H9 (cell line): ENCODE results near the gene ZFPM1. TPM values are rescaled to one million over a fixed set of nuclear protein-coding genes. Genes with fewer than 3 reads are reported as not detected.

ENCODE experiments used
- DNase-seq: peaks from one replicate; pipeline ENCODE4 v3.0.0-alpha.2; 2017
- H2AFZ ChIP-seq: one replicate; pipeline ENCODE4 v1.6.1; 2013; ENCODE audit warnings: mild to moderate bottlenecking, low read length, control low read depth, moderate library complexity
- H2AK5ac ChIP-seq: 2 replicates; pipeline ENCODE4 v1.6.1; 2013; ENCODE audit warnings: low read length, control low read depth, mixed read lengths; ENCODE audit not compliant: insufficient read length
- H2BK120ac ChIP-seq: one replicate; pipeline ENCODE4 v1.6.1; 2013; ENCODE audit warnings: low read depth, mild to moderate bottlenecking, low read length, control low read depth, inconsistent platforms; ENCODE audit not compliant: poor library complexity, severe bottlenecking
- H2BK12ac ChIP-seq: 2 replicates; pipeline ENCODE4 v1.6.1; 2013; ENCODE audit warnings: low read length, control low read depth, mixed read lengths, low read depth; ENCODE audit not compliant: insufficient read length
- H2BK15ac ChIP-seq: 2 replicates; pipeline ENCODE4 v1.6.1; 2013; ENCODE audit warnings: low read depth, low read length, control low read depth
- H2BK20ac ChIP-seq: one replicate; pipeline ENCODE4 v1.6.1; 2013; ENCODE audit warnings: low read depth, mild to moderate bottlenecking, low read length, control low read depth, inconsistent platforms; ENCODE audit not compliant: poor library complexity, severe bottlenecking
- H2BK5ac ChIP-seq: 2 replicates; pipeline ENCODE4 v1.6.1; 2013; ENCODE audit warnings: low read length, control low read depth, mixed read lengths; ENCODE audit not compliant: insufficient read length
- H3K14ac ChIP-seq: 2 replicates; pipeline ENCODE4 v1.6.1; 2013; ENCODE audit warnings: low read length, control low read depth; ENCODE audit not compliant: insufficient read depth
- H3K18ac ChIP-seq: 2 replicates; pipeline ENCODE4 v1.6.1; 2013; ENCODE audit warnings: low read depth, mild to moderate bottlenecking, mixed read lengths, low read length, control low read depth; ENCODE audit not compliant: insufficient read length
- H3K23ac ChIP-seq: 2 replicates; pipeline ENCODE4 v1.6.1; 2013; ENCODE audit warnings: low read length, control low read depth, mixed read lengths, low read depth; ENCODE audit not compliant: insufficient read length
- H3K23me2 ChIP-seq: 2 replicates; pipeline ENCODE4 v1.6.1; 2013; ENCODE audit warnings: low read depth, mild to moderate bottlenecking, mixed read lengths, low read length, control low read depth; ENCODE audit not compliant: insufficient read length, poor library complexity, severe bottlenecking
- H3K27ac ChIP-seq: 2 replicates; pipeline ENCODE4 v1.5.1; 2013; ENCODE audit warnings: low read length, control low read depth, mixed read lengths, low read depth; ENCODE audit not compliant: insufficient read length
- H3K27me3 ChIP-seq: 2 replicates; pipeline ENCODE4 v1.6.1; 2013; ENCODE audit warnings: low read length, control low read depth, inconsistent platforms; ENCODE audit not compliant: insufficient read depth
- H3K4ac ChIP-seq: 2 replicates; pipeline ENCODE4 v1.6.1; 2013; ENCODE audit warnings: low read depth, mild to moderate bottlenecking, control low read depth, inconsistent platforms, low read length, moderate library complexity
- H3K4me1 ChIP-seq: 2 replicates; pipeline ENCODE4 v1.6.1; 2013; ENCODE audit warnings: low read length, control low read depth, inconsistent platforms; ENCODE audit not compliant: insufficient read depth
- H3K4me2 ChIP-seq: 2 replicates; pipeline ENCODE4 v1.6.1; 2013; ENCODE audit warnings: low read length, control low read depth, mixed read lengths; ENCODE audit not compliant: insufficient read length, insufficient read depth
- H3K56ac ChIP-seq: 2 replicates; pipeline ENCODE4 v1.6.1; 2013; ENCODE audit warnings: low read depth, mild to moderate bottlenecking, mixed read lengths, low read length, control low read depth; ENCODE audit not compliant: insufficient read length
- H3K79me1 ChIP-seq: 2 replicates; pipeline ENCODE4 v1.6.1; 2013; ENCODE audit warnings: low read depth, mild to moderate bottlenecking, moderate library complexity, low read length, control low read depth, inconsistent platforms; ENCODE audit not compliant: insufficient read depth, poor library complexity, severe bottlenecking
- H3K79me2 ChIP-seq: 2 replicates; pipeline ENCODE4 v1.6.1; 2013; ENCODE audit warnings: low read length, control low read depth, inconsistent platforms; ENCODE audit not compliant: insufficient read depth
- H3K9ac ChIP-seq: 2 replicates; pipeline ENCODE4 v1.6.1; 2013; ENCODE audit warnings: low read length, control low read depth, mixed read lengths; ENCODE audit not compliant: insufficient read length; ENCODE audit errors: extremely low read depth
- H3K9me3 ChIP-seq: one replicate; pipeline ENCODE4 v1.6.1; 2013; ENCODE audit warnings: low read depth, low read length, inconsistent platforms; ENCODE audit not compliant: control insufficient read depth
- H3T11ph ChIP-seq: one replicate; pipeline ENCODE4 v1.6.1; 2013; ENCODE audit warnings: mild to moderate bottlenecking, low read length, control low read depth, inconsistent platforms
- H4K20me1 ChIP-seq: one replicate; pipeline ENCODE4 v1.6.1; 2013; ENCODE audit not compliant: control insufficient read depth, insufficient read length, insufficient read depth
- H4K5ac ChIP-seq: 2 replicates; pipeline ENCODE4 v1.6.1; 2013; ENCODE audit warnings: low read depth, mild to moderate bottlenecking, mixed read lengths, low read length, control low read depth; ENCODE audit not compliant: insufficient read length
- H4K8ac ChIP-seq: replicated peaks from 2 replicates; pipeline ENCODE4 v1.6.1; 2013; ENCODE audit warnings: low read length, control low read depth, mixed read lengths, low read depth; ENCODE audit not compliant: insufficient read length
- H4K91ac ChIP-seq: 2 replicates; pipeline ENCODE4 v1.6.1; 2013; ENCODE audit warnings: low read depth, mild to moderate bottlenecking, moderate library complexity, mixed read lengths, low read length, control low read depth; ENCODE audit not compliant: insufficient read length
- H3K27ac Mint-ChIP-seq, 3 experiments: 2 replicates in 2 of 3; 3 replicates in 1 of 3; pipeline ENCODE4 v1.8.0; 2020 to 2021; ENCODE audit warnings: mixed read lengths in 3 of 3, mild to moderate bottlenecking in 1 of 3, moderate library complexity in 1 of 3
- H3K27me3 Mint-ChIP-seq: 2 replicates; pipeline ENCODE4 v1.8.0; 2021; ENCODE audit warnings: low read depth, mild to moderate bottlenecking, moderate library complexity, mixed read lengths
- H3K36me3 Mint-ChIP-seq, 3 experiments: 2 replicates in 2 of 3; 3 replicates in 1 of 3; pipeline ENCODE4 v1.8.0; 2020 to 2021; ENCODE audit warnings: low read depth in 3 of 3, mixed read lengths in 3 of 3; ENCODE audit not compliant: insufficient read depth in 1 of 3
- H3K4me1 Mint-ChIP-seq, 2 experiments: 2 replicates each; pipeline ENCODE4 v1.8.0; 2020; ENCODE audit warnings: mixed read lengths in 2 of 2
- H3K4me3 Mint-ChIP-seq, 2 experiments: 2 replicates in 1 of 2; 3 replicates in 1 of 2; pipeline ENCODE4 v1.8.0; 2020 to 2021; ENCODE audit warnings: mild to moderate bottlenecking in 2 of 2, mixed read lengths in 2 of 2, moderate library complexity in 1 of 2
- H3K9me3 Mint-ChIP-seq, 2 experiments: 2 replicates in 1 of 2; 3 replicates in 1 of 2; pipeline ENCODE4 v1.8.0; 2020; ENCODE audit warnings: mild to moderate bottlenecking in 2 of 2, mixed read lengths in 2 of 2, moderate library complexity in 1 of 2
- WGBS: extraction: QIAGEN DNeasy Blood & Tissue Kit; methylation state at CpG from one replicate; pipeline ENCODE4 v1.1.7; 2013; ENCODE audit warnings: missing lambda C conversion rate, low lambda C conversion rate, mixed read lengths; ENCODE audit not compliant: insufficient read length; ENCODE audit errors: extremely low coverage; 5-methylcytosine and 5-hydroxymethylcytosine counted together
- total RNA-seq: library from RNA; stranded (reverse); gene quantifications from 2 replicates; pipeline ENCODE4 v1.2.1, GENCODE V29; 2021
- TF ChIP-seq, protein P1 (sequence below): fragments of 200-600 bp; sonication (generic); conservative IDR thresholded peaks from 3 replicates; pipeline ENCODE4 v1.8.0; 2021; ENCODE audit warnings: antibody characterized with exemption, mild to moderate bottlenecking

ZFPM1 gene
- total RNA-seq, 1 experiment from 2014 or later = 3.6 TPM

DNA sequence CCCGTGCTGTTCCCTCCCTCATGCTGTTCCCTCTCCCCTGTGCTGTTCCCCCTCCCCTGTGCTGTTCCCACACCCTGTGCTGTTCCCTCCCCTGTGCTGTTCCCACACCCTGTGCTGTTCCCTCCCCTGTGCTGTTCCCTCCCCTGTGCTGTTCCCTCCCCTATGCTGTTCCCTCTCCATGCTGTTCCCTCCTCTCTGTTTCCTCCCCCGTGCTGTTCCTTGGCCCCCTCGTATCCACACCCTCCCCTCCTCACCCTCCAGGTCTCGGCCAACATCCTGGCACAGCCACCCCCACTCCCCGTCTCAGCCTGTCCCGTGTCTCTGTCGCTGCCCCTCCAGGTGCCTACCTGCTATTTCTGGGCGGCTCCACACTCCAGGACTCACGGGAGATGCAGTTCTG lies 68.6 kb downstream of the ZFPM1 start:
- no peaks in the 10 kb centered on the region for H3K23me2 ChIP-seq
- no peaks in the 10 kb centered on the region for H3K79me1 ChIP-seq
- TF ChIP-seq, protein P1, sequence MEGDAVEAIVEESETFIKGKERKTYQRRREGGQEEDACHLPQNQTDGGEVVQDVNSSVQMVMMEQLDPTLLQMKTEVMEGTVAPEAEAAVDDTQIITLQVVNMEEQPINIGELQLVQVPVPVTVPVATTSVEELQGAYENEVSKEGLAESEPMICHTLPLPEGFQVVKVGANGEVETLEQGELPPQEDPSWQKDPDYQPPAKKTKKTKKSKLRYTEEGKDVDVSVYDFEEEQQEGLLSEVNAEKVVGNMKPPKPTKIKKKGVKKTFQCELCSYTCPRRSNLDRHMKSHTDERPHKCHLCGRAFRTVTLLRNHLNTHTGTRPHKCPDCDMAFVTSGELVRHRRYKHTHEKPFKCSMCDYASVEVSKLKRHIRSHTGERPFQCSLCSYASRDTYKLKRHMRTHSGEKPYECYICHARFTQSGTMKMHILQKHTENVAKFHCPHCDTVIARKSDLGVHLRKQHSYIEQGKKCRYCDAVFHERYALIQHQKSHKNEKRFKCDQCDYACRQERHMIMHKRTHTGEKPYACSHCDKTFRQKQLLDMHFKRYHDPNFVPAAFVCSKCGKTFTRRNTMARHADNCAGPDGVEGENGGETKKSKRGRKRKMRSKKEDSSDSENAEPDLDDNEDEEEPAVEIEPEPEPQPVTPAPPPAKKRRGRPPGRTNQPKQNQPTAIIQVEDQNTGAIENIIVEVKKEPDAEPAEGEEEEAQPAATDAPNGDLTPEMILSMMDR = no peak
- peaks cover 10 to 24% of the 10 kb centered on the region in 2 experiments; a peak in 3 of 5 replicates for H3K9me3 Mint-ChIP-seq
- no peaks in the 10 kb centered on the region for H4K20me1 ChIP-seq
- H3K4me3 Mint-ChIP-seq = no peak overlapping the region
- no peak overlapping the region for H2BK20ac ChIP-seq
- H3K27ac ChIP-seq = no peak overlapping the region
- H3K4me2 ChIP-seq = no peak overlapping the region
- peak overlapping the region in 1 of 3 experiments; percentile 72; a peak in 1 of 7 replicates for H3K27ac Mint-ChIP-seq
- H3K4me1 Mint-ChIP-seq = peaks cover 0 to 3% of the 10 kb centered on the region in 2 experiments; a peak in 2 of 4 replicates
- H3K27me3 Mint-ChIP-seq = peaks cover 5% of the 10 kb centered on the region
- H3K36me3 Mint-ChIP-seq = peaks cover 13 to 20% (median 13%) of the 10 kb centered on the region in 3 experiments; a peak in 5 of 7 replicates
- no peak overlapping the region for H2BK120ac ChIP-seq
- no peak overlapping the region for H4K8ac ChIP-seq
- DNase-seq = no peak
- no peak overlapping the region for H3T11ph ChIP-seq
- H3K14ac ChIP-seq = no peak overlapping the region
- WGBS = no CpG with 5 or more reads among the region's 9 CpGs
- no peak overlapping the region for H4K5ac ChIP-seq
- no peaks in the 10 kb centered on the region for H3K4me1 ChIP-seq
- H2AFZ ChIP-seq = no peak overlapping the region
- no peak overlapping the region for H3K23ac ChIP-seq
- H3K27me3 ChIP-seq = no peaks in the 10 kb centered on the region
- H3K4ac ChIP-seq = no peak overlapping the region
- H2BK5ac ChIP-seq = no peak overlapping the region
- H3K18ac ChIP-seq = no peak overlapping the region
- H2BK12ac ChIP-seq = no peak overlapping the region
- no peak overlapping the region for H2BK15ac ChIP-seq
- no peak overlapping the region for H3K9ac ChIP-seq
- H3K9me3 ChIP-seq = no peaks in the 10 kb centered on the region
- H4K91ac ChIP-seq = no peak overlapping the region
- H2AK5ac ChIP-seq = no peak overlapping the region
- no peak overlapping the region for H3K56ac ChIP-seq
- no peaks in the 10 kb centered on the region for H3K79me2 ChIP-seq
